ENCODE data around the gene GRAMD1A.
A peak's percentile ranks its signal among the peaks of the same experiment; 100 is the strongest.
"Not testable (repeated sequence)": the region's sequence is repeated elsewhere in the genome, so short reads cannot be mapped to it uniquely, and the experiment has no call there.

Gene GRAMD1A

GRCh38 chr19:34999498-35000337 lies at the start of gene GRAMD1A:
Gene GRAMD1A (plus strand): TSS chr19:35000323. CDS start chr19:35000479, 156 bp downstream.
- DNase-seq (ENCODE audit: low read depth, low spot score), result peak; percentile 83

GRCh38 chr19:34953092-34953491 lies 47.0 kb upstream of the GRAMD1A start:
- no peak for DNase-seq (ENCODE audit: low read depth, low spot score)

DNA sequence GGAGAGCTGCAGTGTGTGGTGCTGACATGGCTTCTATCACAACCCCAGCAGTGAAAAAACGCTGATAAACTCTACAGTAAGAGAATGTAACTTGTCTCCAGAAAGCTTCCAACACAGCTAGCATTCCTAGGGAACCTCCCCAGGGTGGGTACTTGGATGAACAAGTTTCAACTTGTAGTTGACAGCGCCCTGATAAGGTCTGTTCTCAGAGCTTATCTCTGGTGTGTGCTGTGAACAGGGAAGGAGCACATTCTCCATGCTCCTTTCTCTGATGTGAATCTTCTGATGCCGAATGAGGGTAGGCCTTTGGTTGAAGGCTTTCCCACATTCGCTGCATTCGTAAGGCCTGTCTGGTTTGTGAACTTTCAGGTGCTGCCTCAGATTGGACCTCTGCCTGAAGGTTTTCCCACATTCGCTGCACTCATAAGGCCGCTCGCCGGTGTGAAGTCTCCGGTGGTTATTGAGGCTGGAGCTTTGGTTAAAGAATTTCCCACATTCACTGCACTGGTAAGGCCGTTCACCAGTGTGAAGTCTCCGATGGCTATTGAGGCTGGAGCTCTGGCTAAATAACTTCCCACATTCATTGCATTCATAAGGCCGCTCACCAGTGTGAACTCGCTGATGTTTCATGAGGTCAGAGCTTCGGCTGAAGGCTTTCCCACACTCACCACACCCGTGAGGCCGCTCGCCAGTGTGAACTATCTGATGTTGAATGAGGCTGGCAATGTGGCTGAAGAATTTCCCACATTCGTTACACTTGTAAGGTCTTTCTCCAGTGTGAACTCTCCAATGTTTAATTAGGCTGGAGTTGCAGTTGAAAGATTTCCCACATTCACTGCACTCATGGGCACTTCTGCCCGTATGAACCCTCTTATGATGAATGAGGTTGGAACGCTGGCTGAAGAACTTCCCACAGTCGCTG lies 42.0 kb upstream of the GRAMD1A start:
- no peak for DNase-seq (ENCODE audit: low read depth, low spot score)

GRCh38 chr19:34959021-34959420 lies 41.1 kb upstream of the GRAMD1A start:
- no peak for DNase-seq (ENCODE audit: low read depth, low spot score)

GRCh38 chr19:34960103-34960805 lies 39.9 kb upstream of the GRAMD1A start:
- no peak for DNase-seq (ENCODE audit: low read depth, low spot score)

GRCh38 chr19:34960940-34961679 lies 39.0 kb upstream of the GRAMD1A start:
- no peak for DNase-seq (ENCODE audit: low read depth, low spot score)

GRCh38 chr19:34961775-34962686 lies 38.1 kb upstream of the GRAMD1A start:
- DNase-seq (ENCODE audit: low read depth, low spot score), result no peak

GRCh38 chr19:34962687-34963572 lies 37.2 kb upstream of the GRAMD1A start:
- DNase-seq (ENCODE audit: low read depth, low spot score), result no peak

DNA sequence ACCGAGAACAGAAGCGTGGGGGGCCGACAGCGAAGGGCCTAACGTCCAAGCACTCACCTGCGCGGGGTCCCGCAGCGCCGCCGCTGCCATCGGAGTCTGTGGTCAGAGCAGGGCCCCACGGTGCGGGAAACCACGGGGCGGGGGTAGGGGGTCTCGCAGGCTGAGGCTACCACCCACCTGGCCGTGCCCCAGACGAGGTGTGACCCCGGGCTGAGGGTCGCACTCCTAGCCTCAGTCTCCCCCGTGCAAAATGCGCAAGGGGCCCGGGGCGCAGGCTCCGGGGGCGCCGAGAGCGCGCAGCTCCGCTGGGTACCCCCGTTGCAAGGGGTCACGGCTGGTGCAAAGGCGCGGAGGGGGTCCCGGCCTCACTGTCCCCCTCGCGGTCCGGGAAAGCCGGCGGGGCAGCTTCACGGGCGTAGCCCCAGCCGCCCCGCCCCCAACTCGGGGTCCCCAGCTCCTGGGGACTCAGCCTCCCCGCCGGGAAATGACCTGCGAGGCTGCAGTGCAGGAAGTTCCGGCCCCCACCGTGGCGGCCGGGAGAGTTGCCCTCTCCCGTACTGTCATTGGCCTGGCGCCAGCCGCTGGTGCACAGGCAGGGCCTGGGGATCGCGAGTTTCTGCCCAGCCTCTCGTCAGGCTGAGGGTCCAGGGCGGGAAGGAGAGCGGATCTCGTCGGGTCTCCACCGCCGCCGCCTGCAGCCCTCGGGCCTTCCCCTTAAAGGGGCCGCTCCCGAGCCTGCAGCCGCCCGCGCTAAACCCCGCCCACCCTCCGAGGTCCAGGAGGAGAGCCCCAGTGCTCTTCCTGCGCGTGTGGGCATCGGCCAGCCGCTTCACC lies 36.3 kb upstream of the GRAMD1A start, which contains the start of gene ZNF792:
ZNF792 (minus strand) TSS at position 657 of the 834 bp plus-strand sequence; CDS start at position 90, 567 bp downstream.
- peak; percentile 77 for DNase-seq (ENCODE audit: low read depth, low spot score)

DNA sequence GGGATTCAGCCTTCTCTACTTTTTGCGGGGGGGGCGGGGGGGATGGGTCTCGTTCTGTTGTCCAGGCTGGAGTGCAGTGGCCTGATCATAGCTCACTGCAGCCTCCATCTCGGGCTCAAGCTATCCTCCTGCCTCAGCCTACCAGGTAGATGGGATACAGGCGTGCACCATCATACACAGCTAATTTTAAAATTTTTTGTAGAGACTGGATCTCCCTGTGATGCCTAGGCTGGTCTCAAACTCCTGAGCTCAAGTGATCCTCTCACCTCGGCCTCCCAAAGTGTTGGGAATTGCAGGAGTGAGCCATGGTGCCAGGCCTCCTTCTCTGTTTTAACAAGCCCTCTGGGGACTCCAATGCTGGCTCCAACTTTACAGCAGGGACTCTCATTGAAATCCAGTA lies 35.5 kb upstream of the GRAMD1A start:
- DNase-seq (ENCODE audit: low read depth, low spot score), result no peak

DNA sequence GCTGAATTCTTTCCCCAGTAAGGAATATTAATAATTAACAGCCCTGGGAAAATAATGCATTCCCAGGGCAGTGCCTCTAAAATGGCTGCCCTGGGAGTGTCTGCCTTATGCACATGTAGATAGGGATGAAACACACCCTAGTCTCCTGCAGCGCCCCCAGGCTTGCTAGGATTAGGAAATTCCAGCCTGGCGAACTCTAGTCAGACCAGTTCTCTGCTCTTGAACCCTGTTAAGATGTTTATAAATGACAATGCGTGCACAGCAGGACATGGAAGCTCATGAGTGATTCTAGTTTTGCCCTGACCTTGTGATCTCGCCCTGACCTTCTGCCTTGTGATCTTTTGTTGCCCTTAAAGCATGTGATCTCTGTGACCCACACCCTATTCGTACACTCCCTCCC lies 34.6 kb upstream of the GRAMD1A start:
- DNase-seq (ENCODE audit: low read depth, low spot score), result not testable (repeated sequence)

DNA sequence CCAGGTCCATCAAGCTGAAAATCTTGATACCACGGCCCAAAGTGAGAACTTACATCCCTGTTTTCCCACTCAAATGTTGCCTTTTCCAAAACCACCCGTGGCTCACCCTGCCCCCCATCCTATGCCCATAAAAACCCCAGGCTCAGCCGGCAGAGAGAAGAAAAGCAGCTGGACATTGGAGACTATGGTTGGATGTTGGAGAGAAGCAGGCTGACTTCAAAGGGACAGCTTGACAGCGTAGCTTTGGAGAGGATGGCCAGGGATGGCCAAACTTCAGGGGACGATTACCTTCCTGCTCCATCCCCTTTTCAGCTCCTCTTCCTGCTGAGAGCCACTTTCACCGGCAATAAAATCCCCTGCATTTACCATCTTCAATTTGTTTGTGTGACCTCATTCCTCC lies 32.6 kb upstream of the GRAMD1A start:
- no peak for DNase-seq (ENCODE audit: low read depth, low spot score)

DNA sequence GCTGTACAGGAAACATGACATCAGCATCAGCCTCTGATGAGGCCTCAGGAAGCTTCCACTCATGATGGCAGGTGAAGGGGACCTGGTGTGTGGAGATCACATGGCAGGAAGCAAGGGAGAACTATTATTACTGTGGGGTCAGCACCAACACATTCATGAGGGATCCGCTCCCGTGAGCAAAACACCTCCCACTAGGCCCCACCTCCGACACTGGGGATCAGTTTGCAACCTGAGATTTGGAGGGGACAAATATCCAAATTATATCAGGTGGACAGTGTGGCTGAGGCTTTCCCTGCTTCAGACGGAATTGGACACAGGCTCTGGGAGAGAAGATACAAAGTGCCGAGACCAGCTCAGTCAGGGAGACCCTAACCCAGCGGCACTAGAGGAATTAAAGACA lies 30.4 kb upstream of the GRAMD1A start:
- no peak for DNase-seq (ENCODE audit: low read depth, low spot score)

DNA sequence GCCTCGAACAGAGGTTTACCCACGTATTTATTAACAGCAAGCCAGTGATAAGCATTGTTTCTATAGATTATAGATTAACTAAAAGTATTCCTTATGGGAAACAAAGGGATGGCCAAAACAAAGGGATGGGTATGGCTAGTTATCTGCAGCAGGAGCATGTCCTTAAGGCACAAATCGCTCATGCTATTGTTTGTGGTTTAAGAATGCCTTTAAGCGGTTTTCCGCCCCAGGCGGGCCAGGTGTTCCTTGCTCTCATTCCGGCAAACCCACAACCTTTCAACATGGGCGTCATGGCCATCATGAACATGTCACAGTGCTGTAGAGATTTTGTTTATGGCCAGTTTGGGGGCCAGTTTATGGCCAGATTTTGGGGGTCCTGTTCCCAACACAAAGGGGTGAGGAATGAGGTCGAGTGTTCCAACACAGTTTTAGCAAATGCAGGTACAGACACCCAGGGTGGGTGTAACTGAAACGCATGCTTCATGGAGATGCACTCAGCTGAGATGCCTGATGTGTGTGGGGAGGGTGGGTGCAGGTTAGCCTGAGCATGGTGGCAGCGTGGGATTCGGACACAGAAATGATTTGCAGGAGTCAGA lies 29.8 kb upstream of the GRAMD1A start:
- DNase-seq (ENCODE audit: low read depth, low spot score), result not testable (repeated sequence)

GRCh38 chr19:34972163-34972705 lies 27.9 kb upstream of the GRAMD1A start:
- no peak for DNase-seq (ENCODE audit: low read depth, low spot score)

GRCh38 chr19:34974646-34975045 lies 25.5 kb upstream of the GRAMD1A start:
- DNase-seq (ENCODE audit: low read depth, low spot score), result no peak

GRCh38 chr19:34975056-34975455 lies 25.1 kb upstream of the GRAMD1A start:
- DNase-seq (ENCODE audit: low read depth, low spot score), result no peak

Measured in ELF-1 (cell line).